Neural cell (in vitro differentiated cells): Measurements from ENCODE around the gene ACY1. TPM values are rescaled to one million over a fixed set of nuclear protein-coding genes. Genes with fewer than 3 reads are reported as not detected.

ENCODE experiments used
- H2AFZ ChIP-seq: fragments of 200-600, 300-800 bp; sonication (generic), shearing (Covaris generic); 2 replicates; pipeline ENCODE4 v1.6.0; 2014; ENCODE audit warnings: low read depth, mild to moderate bottlenecking, antibody characterized with exemption, low read length, moderate library complexity
- H3F3A ChIP-seq: fragments of 200-600 bp; shearing (Covaris generic); 2 replicates; pipeline ENCODE4 v1.6.1; 2016; ENCODE audit warnings: mild to moderate bottlenecking, moderate library complexity, mixed read lengths, antibody characterized with exemption, low read length; ENCODE audit not compliant: insufficient read depth, poor library complexity, severe bottlenecking
- H3K27ac ChIP-seq: fragments of 200-600, 300-800 bp; sonication (generic), shearing (Covaris generic); 2 replicates; pipeline ENCODE4 v1.5.1; 2014; ENCODE audit warnings: mild to moderate bottlenecking, low read length, moderate library complexity
- H3K27me3 ChIP-seq: fragments of 300-800, 200-600 bp; sonication (generic), shearing (Covaris generic); 2 replicates; pipeline ENCODE4 v1.6.0; 2014; ENCODE audit warnings: mild to moderate bottlenecking, low read depth, low read length, moderate library complexity; ENCODE audit not compliant: insufficient read depth
- H3K36me3 ChIP-seq: fragments of 300-800, 200-600 bp; sonication (generic), shearing (Covaris generic); 2 replicates; pipeline ENCODE4 v1.5.1; 2014; ENCODE audit warnings: mild to moderate bottlenecking, antibody characterized with exemption, low read length, moderate library complexity; ENCODE audit not compliant: insufficient read depth
- H3K4me2 ChIP-seq: fragments of 300-800, 200-600 bp; sonication (generic), shearing (Covaris generic); 2 replicates; pipeline ENCODE4 v1.6.0; 2014; ENCODE audit warnings: mild to moderate bottlenecking, low read length
- H3K4me3 ChIP-seq: fragments of 300-800, 200-600 bp; sonication (generic), shearing (Covaris generic); 2 replicates; pipeline ENCODE4 v1.5.1; 2014; ENCODE audit warnings: mild to moderate bottlenecking, low read length, moderate library complexity
- H3K79me2 ChIP-seq: fragments of 200-600 bp; shearing (Covaris generic); replicated peaks from 2 replicates; pipeline ENCODE4 v1.6.0; 2014; ENCODE audit warnings: mild to moderate bottlenecking, low read length, moderate library complexity; ENCODE audit not compliant: insufficient read depth
- H3K9ac ChIP-seq: fragments of 300-800, 200-600 bp; sonication (generic), shearing (Covaris generic); 2 replicates; pipeline ENCODE4 v1.6.1; 2016; ENCODE audit warnings: mild to moderate bottlenecking, low read length, mixed read lengths
- H3K9me2 ChIP-seq: fragments of 200-600 bp; shearing (Covaris generic); 2 replicates; pipeline ENCODE4 v1.6.1; 2016; ENCODE audit warnings: mild to moderate bottlenecking, low read length, mixed read lengths; ENCODE audit not compliant: insufficient read depth
- H3K9me3 ChIP-seq: fragments of 200-600, 300-800 bp; sonication (generic), shearing (Covaris generic); 2 replicates; pipeline ENCODE4 v1.6.1; 2016; ENCODE audit warnings: mild to moderate bottlenecking, mixed run types, low read length, moderate library complexity, mixed read lengths
- H4K20me1 ChIP-seq: fragments of 200-600 bp; shearing (Covaris generic); 2 replicates; pipeline ENCODE4 v1.6.1; 2016; ENCODE audit warnings: mild to moderate bottlenecking, mixed run types; ENCODE audit not compliant: insufficient read depth
- EP300 ChIP-seq: fragments of 450-650 bp; conservative IDR thresholded peaks from 2 replicates; pipeline ENCODE4 v1.6.1; 2014; ENCODE audit warnings: antibody characterized with exemption, mild to moderate bottlenecking, moderate library complexity; ENCODE audit not compliant: poor library complexity, severe bottlenecking
- EZH2 ChIP-seq: fragments of 200-600, 300-800 bp; shearing (Covaris generic), sonication (generic); IDR thresholded peaks from 2 replicates; pipeline ENCODE4 v1.6.1; 2014; ENCODE audit warnings: antibody characterized with exemption, low read length, borderline replicate concordance, mild to moderate bottlenecking; ENCODE audit not compliant: insufficient read depth, poor library complexity, severe bottlenecking
- MXI1 ChIP-seq: fragments of 450-650 bp; conservative IDR thresholded peaks from 2 replicates; pipeline ENCODE4 v1.6.1; 2014; ENCODE audit warnings: antibody characterized with exemption, mild to moderate bottlenecking; ENCODE audit not compliant: poor library complexity, severe bottlenecking
- POLR2AphosphoS5 ChIP-seq: IDR thresholded peaks from 2 replicates; pipeline ENCODE4 v1.6.1; 2012
- RAD21 ChIP-seq: fragments of 450-650 bp; conservative IDR thresholded peaks from 2 replicates; pipeline ENCODE4 v1.6.1; 2014; ENCODE audit warnings: antibody characterized with exemption, mild to moderate bottlenecking, moderate library complexity
- REST ChIP-seq: IDR thresholded peaks from 2 replicates; pipeline ENCODE4 v1.6.1; 2012; ENCODE audit warnings: borderline replicate concordance
- SMC3 ChIP-seq: fragments of 450-650 bp; conservative IDR thresholded peaks from 2 replicates; pipeline ENCODE4 v1.6.1; 2014; ENCODE audit warnings: antibody characterized with exemption, mild to moderate bottlenecking, moderate library complexity; ENCODE audit not compliant: poor library complexity
- TAF1 ChIP-seq: IDR thresholded peaks from 2 replicates; pipeline ENCODE4 v1.6.1; 2012; ENCODE audit warnings: low read depth
- polyA plus RNA-seq: library from polyadenylated mRNA; depleted of rRNA; stranded (reverse); fragments of >200 nt; gene quantifications from 2 replicates; pipeline ENCODE4 v1.2.3, GENCODE V29; 2014
- TF ChIP-seq, protein P1 (sequence below): fragments of 450-650 bp; IDR thresholded peaks from 2 replicates; pipeline ENCODE4 v1.5.1; 2014; ENCODE audit warnings: antibody characterized with exemption, mild to moderate bottlenecking, moderate library complexity; ENCODE audit not compliant: poor library complexity, severe bottlenecking

ACY1 gene
- polyA plus RNA-seq, 1 donor from 2014 or later = 14.4 TPM

DNA sequence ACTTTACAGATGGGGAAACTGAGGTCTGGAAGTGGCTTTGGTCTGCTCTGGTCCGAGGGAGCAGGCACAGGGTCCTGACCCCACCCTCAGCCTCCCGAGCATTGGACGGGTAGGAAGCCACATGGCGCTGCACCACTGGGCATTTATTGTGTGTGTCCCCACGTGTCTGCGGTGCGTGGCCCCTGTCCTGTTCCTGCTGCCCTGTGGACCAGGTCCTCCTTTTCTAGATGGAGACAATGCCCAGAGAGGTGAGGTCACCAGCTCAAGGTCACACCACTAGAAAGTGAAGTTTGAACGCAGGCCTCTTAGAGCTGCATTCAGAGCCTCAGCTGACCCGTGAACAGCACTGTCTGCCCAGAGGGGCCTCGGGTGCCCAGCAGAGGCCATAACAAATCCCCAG is 46.2 kb downstream of the ACY1 start:
- Histone ChIP-seq H3K9me3 (no peaks in the 10 kb centered on the region), H4K20me1 (no peaks in the 10 kb centered on the region), H2AFZ (no peak overlapping the region), H3K4me3 (no peak overlapping the region), H3K4me2 (no peak overlapping the region), H3K27me3 (no peaks in the 10 kb centered on the region), H3K36me3 (no peaks in the 10 kb centered on the region), H3F3A (no peaks in the 10 kb centered on the region), H3K9ac (no peak overlapping the region), H3K27ac (no peak overlapping the region), H3K9me2 (no peaks in the 10 kb centered on the region), H3K79me2 (no peaks in the 10 kb centered on the region)
- TF ChIP-seq RAD21 (no peak), SMC3 (no peak), TAF1 (no peak), POLR2AphosphoS5 (no peak), MXI1 (no peak), REST (no peak)
- TF ChIP-seq, protein P1, sequence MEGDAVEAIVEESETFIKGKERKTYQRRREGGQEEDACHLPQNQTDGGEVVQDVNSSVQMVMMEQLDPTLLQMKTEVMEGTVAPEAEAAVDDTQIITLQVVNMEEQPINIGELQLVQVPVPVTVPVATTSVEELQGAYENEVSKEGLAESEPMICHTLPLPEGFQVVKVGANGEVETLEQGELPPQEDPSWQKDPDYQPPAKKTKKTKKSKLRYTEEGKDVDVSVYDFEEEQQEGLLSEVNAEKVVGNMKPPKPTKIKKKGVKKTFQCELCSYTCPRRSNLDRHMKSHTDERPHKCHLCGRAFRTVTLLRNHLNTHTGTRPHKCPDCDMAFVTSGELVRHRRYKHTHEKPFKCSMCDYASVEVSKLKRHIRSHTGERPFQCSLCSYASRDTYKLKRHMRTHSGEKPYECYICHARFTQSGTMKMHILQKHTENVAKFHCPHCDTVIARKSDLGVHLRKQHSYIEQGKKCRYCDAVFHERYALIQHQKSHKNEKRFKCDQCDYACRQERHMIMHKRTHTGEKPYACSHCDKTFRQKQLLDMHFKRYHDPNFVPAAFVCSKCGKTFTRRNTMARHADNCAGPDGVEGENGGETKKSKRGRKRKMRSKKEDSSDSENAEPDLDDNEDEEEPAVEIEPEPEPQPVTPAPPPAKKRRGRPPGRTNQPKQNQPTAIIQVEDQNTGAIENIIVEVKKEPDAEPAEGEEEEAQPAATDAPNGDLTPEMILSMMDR = no peak

DNA sequence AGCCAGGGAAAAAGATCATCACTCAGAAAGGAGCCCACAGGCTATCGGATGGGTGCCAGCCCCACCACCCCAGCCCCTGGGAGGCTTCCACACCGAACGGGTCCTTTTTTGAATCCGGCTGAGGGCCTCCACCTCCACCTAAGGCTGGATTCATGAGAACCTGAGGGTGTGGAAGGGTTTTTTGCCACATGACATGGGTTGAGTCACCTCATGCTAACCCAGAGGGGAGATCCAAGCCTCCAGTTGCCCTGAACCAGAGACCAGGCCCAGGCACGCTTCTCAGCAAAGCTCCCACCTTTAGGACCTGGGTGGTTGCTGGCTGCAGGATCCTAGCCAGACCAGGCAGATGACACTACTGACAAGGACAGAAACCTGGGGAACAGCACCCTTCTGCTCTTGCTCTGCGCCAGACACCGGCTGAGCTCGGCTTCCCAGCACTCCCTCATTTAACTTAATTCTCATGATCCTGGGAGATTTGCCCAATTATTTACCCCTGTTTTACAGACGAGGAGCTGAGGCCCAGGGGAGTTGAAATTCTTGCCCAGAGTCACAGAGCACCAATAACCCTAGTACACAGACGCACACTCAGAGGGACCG is 47.5 kb downstream of the ACY1 start:
- no peaks in the 10 kb centered on the region for H3K79me2 ChIP-seq
- no peaks in the 10 kb centered on the region for H3K9me2 ChIP-seq
- no peaks in the 10 kb centered on the region for H3F3A ChIP-seq
- no peak overlapping the region for H3K27ac ChIP-seq
- no peak overlapping the region for H3K9ac ChIP-seq
- no peak overlapping the region for H3K4me2 ChIP-seq
- H3K9me3 ChIP-seq = no peaks in the 10 kb centered on the region
- no peak overlapping the region for H2AFZ ChIP-seq
- TF ChIP-seq MXI1 (no peak), POLR2AphosphoS5 (no peak), TAF1 (no peak), EZH2 (no peak), SMC3 (no peak), EP300 (no peak), REST (no peak), RAD21 (no peak)
- TF ChIP-seq, protein P1 = no peak
- no peak overlapping the region for H3K4me3 ChIP-seq
- no peaks in the 10 kb centered on the region for H3K27me3 ChIP-seq
- no peaks in the 10 kb centered on the region for H4K20me1 ChIP-seq
- no peaks in the 10 kb centered on the region for H3K36me3 ChIP-seq
